HAP-1 (cell line): Measurements from ENCODE around the gene ROBO3.

Experiments
- DNase-seq, 2 experiments: peaks; one replicate each; pipeline ENCODE4 v3.0.0-alpha.2; 2016 to 2020; ENCODE audit warnings: low spot score in 2 of 2
- H3K27me3 ChIP-seq: fragments of 250-450 bp; sonication (Bioruptor Pico); 2 replicates; pipeline ENCODE4 v1.5.1; 2020; ENCODE audit warnings: low read depth, mild to moderate bottlenecking, moderate library complexity
- H3K36me3 ChIP-seq: fragments of 250-450 bp; sonication (Bioruptor Pico); replicated peaks from 2 replicates; pipeline ENCODE4 v1.5.1; 2020; ENCODE audit warnings: mild to moderate bottlenecking
- H3K4me1 ChIP-seq: fragments of 250-450 bp; sonication (Bioruptor Pico); 2 replicates; pipeline ENCODE4 v1.5.1; 2020; ENCODE audit warnings: mild to moderate bottlenecking
- H3K4me3 ChIP-seq: fragments of 250-450 bp; sonication (Bioruptor Pico); 2 replicates; pipeline ENCODE4 v1.5.1; 2020; ENCODE audit warnings: mild to moderate bottlenecking, moderate library complexity
- H3K9me3 ChIP-seq: fragments of 250-450 bp; sonication (Bioruptor Pico); 2 replicates; pipeline ENCODE4 v1.5.1; 2020; ENCODE audit warnings: mild to moderate bottlenecking, moderate library complexity
- in situ Hi-C: fragments of 300-500 bp; cut with MboI; formaldehyde crosslinking; loops from 3 replicates; pipeline ENCODE4 v1.14.3; 2020; ENCODE audit warnings: low sequenced_read_pairs, inconsistent platforms, mixed read lengths

ROBO3 gene

DNA sequence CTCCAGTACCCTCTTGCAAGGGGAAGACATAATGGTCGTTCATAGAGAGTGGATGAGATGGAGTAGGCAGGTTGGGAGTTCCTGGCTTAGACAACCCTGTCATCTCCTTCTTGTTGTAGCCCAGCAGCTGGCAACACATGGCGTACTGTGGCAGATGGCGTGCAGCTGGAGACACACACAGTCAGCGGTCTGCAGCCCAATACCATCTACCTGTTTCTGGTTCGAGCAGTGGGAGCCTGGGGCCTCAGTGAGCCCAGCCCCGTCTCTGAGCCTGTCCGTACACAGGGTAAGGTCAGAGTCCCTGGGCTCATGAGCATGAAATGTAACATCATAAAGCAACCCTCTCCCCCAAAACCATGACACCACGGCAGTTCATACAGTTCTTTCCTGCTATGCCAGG, 8.7 kb downstream of the ROBO3 start:
- in situ Hi-C loops = loop anchor here (25.0 kb wide), 1 partner anchor 462 kb away; the partner anchor contains the start of gene OR8B4
- peaks cover 4% of the 10 kb centered on the region for H3K4me1 ChIP-seq
- H3K4me3 ChIP-seq = no peak overlapping the region
- DNase-seq = no peak
- H3K9me3 ChIP-seq = no peaks in the 10 kb centered on the region
- no peaks in the 10 kb centered on the region for H3K36me3 ChIP-seq
- peaks cover 37% of the 10 kb centered on the region for H3K27me3 ChIP-seq

GRCh38 chr11:124874571-124875255, 9.5 kb downstream of the ROBO3 start:
- peaks cover 29% of the 10 kb centered on the region for H3K27me3 ChIP-seq
- in situ Hi-C loops = loop anchor here (25.0 kb wide), 1 partner anchor 462 kb away; the partner anchor contains the start of gene OR8B4

DNA sequence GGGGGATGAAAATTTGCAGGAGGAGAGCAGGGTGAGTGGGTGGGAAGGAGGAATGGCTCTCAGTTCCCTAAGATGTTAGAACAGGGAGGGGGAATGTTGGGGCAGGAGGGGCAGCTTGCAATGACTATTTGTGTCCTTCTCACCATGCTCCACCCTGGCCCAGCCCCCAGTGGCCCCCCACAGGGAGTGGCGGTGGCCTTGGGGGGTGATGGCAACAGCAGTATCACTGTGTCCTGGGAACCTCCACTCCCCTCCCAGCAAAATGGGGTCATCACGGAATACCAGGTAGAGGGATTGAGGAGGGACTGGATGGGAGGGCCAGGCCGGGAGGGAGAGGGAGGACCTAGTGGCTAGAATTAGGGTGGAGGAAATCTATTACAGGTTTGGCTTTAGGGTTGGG, 10.2 kb downstream of the ROBO3 start:
- Histone ChIP-seq H3K4me3 (peak overlapping the region; percentile 52; the same call in 1 of the 2 replicates), H3K27me3 (peaks cover 23% of the 10 kb centered on the region), H3K9me3 (no peaks in the 10 kb centered on the region), H3K36me3 (no peaks in the 10 kb centered on the region), H3K4me1 (peaks cover 4% of the 10 kb centered on the region)
- DNase-seq = no peak
- in situ Hi-C loops = no loop called here

More at GRCh38 chr11:124874571-124875255, 9.5 kb downstream of the ROBO3 start:
- Histone ChIP-seq H3K4me1 (peaks cover 4% of the 10 kb centered on the region), H3K9me3 (no peaks in the 10 kb centered on the region), H3K4me3 (no peak overlapping the region), H3K36me3 (no peaks in the 10 kb centered on the region)
- no peak for DNase-seq

DNA sequence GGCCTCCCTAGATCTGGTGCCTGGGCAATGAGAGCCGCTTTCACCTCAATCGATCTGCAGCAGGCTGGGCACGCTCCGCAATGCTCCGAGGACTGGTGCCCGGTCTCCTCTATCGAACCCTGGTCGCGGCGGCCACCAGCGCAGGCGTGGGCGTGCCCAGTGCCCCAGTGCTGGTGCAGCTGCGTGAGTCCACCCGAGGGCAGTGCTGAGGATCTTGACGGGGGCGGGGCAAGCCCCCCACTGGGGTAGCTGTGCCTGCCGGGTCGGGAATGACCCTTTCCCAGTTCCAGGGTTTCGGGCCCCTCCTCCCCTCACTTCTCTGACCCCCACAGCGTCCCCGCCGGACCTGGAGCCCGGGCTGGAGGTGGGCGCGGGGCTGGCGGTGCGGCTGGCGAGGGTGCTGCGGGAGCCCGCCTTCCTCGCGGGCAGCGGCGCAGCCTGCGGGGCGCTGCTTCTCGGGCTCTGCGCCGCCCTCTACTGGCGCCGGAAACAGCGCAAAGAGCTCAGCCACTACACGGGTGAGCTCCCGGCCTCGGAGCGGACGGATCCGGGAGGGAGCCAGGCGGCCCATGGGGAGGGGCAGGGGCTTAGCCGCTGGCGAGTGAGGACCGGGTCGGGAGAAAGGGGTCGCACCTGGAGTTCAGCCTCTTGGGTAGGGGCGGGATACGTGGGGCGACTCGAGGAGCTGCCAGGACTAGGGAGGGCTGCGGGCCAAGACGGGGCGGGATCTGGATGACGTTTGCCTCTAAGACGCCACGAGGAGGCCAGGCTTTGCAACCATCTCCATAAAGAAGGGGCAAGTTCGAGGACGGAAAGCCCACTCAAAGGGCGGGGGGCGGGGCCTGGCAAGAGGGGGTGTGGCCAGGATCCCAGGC, 10.9 kb downstream of the ROBO3 start:
- in situ Hi-C loops = no loop called here
- peak; percentile 84 to 92 for DNase-seq
- Histone ChIP-seq H3K4me3 (peak overlapping the region; percentile 52), H3K27me3 (peaks cover 15% of the 10 kb centered on the region), H3K9me3 (no peaks in the 10 kb centered on the region), H3K4me1 (peaks cover 4% of the 10 kb centered on the region), H3K36me3 (no peaks in the 10 kb centered on the region)

- Histone ChIP-seq H3K4me3 (peak overlapping the region; percentile 52), H3K27me3 (peaks cover 6% of the 10 kb centered on the region), H3K9me3 (no peaks in the 10 kb centered on the region), H3K4me1 (peaks cover 4% of the 10 kb centered on the region), H3K36me3 (no peaks in the 10 kb centered on the region)
- in situ Hi-C loops = no loop called here
- DNase-seq = no peak
Observed at GRCh38 chr11:124876818-124877630, 11.8 kb downstream of the ROBO3 start.

DNA sequence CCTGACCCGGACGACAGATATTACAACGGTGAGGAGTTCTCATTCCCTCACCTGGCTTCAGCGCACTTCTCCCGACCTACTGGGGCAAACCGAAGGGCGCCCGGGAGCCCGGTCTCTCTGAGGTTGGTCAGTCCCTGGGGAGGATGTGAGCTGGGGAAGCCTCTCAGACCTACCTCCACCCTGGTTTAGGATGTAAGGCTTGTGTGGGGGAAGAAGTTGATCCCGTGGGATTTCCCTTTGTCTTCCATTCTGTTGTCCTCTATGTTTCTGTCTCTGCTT, 12.3 kb downstream of the ROBO3 start:
- H3K4me3 ChIP-seq = no peak overlapping the region
- H3K36me3 ChIP-seq = no peaks in the 10 kb centered on the region
- in situ Hi-C loops = no loop called here
- DNase-seq = no peak
- H3K27me3 ChIP-seq = peaks cover 4% of the 10 kb centered on the region
- H3K9me3 ChIP-seq = no peaks in the 10 kb centered on the region
- peaks cover 4% of the 10 kb centered on the region for H3K4me1 ChIP-seq

GRCh38 chr11:124877910-124878758, 12.9 kb downstream of the ROBO3 start:
- H3K9me3 ChIP-seq = no peaks in the 10 kb centered on the region
- in situ Hi-C loops = no loop called here
- no peaks in the 10 kb centered on the region; the same call in 1 of the 2 replicates for H3K27me3 ChIP-seq
- DNase-seq = no peak
- H3K4me3 ChIP-seq = no peak overlapping the region
- peaks cover 4% of the 10 kb centered on the region for H3K4me1 ChIP-seq
- H3K36me3 ChIP-seq = no peaks in the 10 kb centered on the region

GRCh38 chr11:124878759-124879492, 13.7 kb downstream of the ROBO3 start:
- H3K27me3 ChIP-seq = no peaks in the 10 kb centered on the region; the same call in 1 of the 2 replicates
- no peak for DNase-seq
- no peaks in the 10 kb centered on the region for H3K9me3 ChIP-seq
- no peaks in the 10 kb centered on the region for H3K36me3 ChIP-seq
- in situ Hi-C loops = no loop called here
- no peak overlapping the region for H3K4me3 ChIP-seq
- H3K4me1 ChIP-seq = peaks cover 4% of the 10 kb centered on the region

DNA sequence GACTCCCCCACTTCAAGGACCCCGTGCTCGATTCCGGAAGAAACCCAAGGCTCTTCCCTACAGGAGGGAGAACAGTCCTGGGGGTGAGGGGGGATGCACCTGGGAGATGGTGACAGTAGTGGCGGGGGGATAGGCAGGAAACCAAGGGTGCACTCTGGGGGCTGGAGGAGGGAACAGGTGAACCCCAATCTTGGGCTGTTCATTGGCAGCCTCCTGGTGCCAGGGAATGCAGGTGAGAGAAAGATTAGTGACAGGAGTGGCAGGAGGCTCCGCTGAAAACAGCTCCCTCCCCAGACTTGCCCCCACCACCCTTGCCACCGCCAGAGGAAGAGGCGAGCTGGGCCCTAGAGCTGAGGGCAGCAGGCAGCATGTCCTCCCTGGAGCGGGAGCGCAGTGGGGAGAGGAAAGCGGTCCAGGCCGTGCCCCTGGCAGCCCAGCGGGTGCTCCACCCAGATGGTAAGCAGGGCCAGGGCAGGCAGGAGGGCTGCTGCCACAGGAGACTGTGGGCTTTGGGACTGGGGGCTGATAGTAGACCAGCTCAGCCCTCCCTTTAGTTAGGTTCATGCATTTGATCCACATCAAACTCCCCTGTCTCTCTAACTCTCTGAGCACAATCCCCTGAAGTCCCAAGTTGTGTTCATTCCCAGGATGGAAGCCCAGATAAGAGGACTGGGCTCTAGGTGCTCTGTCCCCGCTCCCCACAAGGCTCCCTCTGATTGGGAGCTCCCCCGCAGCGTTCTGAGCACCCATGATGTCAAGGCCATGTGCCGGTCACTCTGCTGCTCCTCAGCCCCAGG, 14.5 kb downstream of the ROBO3 start:
- in situ Hi-C loops = no loop called here
- no peak for DNase-seq
- no peaks in the 10 kb centered on the region for H3K36me3 ChIP-seq
- H3K9me3 ChIP-seq = no peaks in the 10 kb centered on the region
- H3K27me3 ChIP-seq = no peaks in the 10 kb centered on the region
- no peak overlapping the region for H3K4me3 ChIP-seq
- peaks cover 4% of the 10 kb centered on the region for H3K4me1 ChIP-seq

DNA sequence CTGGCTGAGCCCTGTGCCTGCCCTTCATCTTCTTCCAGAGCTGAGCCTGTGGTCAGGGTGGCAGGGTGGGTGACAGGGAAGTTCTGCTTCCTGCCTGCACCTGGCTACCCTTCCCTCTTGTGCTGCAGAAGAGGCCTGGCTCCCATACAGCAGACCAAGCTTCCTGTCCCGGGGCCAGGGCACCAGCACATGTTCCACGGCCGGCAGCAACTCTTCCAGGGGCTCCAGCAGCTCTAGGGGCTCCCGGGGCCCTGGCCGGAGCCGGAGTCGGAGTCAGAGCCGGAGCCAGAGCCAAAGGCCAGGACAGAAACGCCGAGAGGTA, 15.0 kb downstream of the ROBO3 start:
- Histone ChIP-seq H3K27me3 (no peaks in the 10 kb centered on the region), H3K4me1 (peaks cover 4% of the 10 kb centered on the region), H3K4me3 (no peak overlapping the region), H3K9me3 (no peaks in the 10 kb centered on the region), H3K36me3 (no peaks in the 10 kb centered on the region)
- in situ Hi-C loops = no loop called here
- no peak for DNase-seq

- Histone ChIP-seq H3K27me3 (peaks cover 4% of the 10 kb centered on the region; the same call in 1 of the 2 replicates), H3K4me3 (no peak overlapping the region), H3K36me3 (no peaks in the 10 kb centered on the region), H3K4me1 (peaks cover 4% of the 10 kb centered on the region), H3K9me3 (no peaks in the 10 kb centered on the region)
- in situ Hi-C loops = no loop called here
- no peak for DNase-seq
Observed at GRCh38 chr11:124880958-124881357, 15.7 kb downstream of the ROBO3 start.
